GM12873 (cell line): ENCODE measurements around the gene MRTFB.

Source experiments
- CTCF ChIP-seq: IDR thresholded peaks from 2 replicates; pipeline ENCODE4 v1.5.1; 2012; ENCODE audit warnings: low read depth, mild to moderate bottlenecking, moderate library complexity, low read length, control low read depth; ENCODE audit not compliant: insufficient read depth; ENCODE audit errors: missing control alignments

Gene MRTFB

GRCh38 chr16:14244196-14245010 lies 173.3 kb downstream of the MRTFB start:
- TF ChIP-seq CTCF = no peak

GRCh38 chr16:14248791-14249190 lies 177.7 kb downstream of the MRTFB start:
- TF ChIP-seq CTCF = no peak

GRCh38 chr16:14249291-14250032 lies 178.3 kb downstream of the MRTFB start:
- peak; percentile 83 for TF ChIP-seq CTCF

- no peak for TF ChIP-seq CTCF
Measured at GRCh38 chr16:14251419-14251818, 180.3 kb downstream of the MRTFB start.

- no peak for TF ChIP-seq CTCF
Measured at GRCh38 chr16:14252860-14253259, 181.7 kb downstream of the MRTFB start.

DNA sequence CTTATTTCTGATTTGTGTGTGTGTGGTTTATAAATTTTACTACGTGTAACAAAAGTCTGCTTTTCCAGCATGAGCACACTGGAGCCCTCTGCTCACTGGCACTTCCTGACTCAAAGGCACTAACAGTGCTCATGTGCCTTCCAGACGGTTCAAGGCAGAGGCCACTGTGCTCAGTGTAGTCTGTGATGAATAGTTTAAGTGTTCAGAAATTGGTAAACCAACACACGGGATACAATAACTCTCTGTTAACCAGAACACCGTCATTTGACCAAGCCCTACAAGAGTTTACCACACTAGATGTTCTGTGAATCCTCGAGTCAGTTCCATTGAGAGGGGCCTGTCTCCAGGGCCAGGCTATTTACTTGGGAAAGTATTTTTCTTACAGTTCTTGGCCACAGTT lies 191.9 kb downstream of the MRTFB start:
- TF ChIP-seq CTCF = no peak

DNA sequence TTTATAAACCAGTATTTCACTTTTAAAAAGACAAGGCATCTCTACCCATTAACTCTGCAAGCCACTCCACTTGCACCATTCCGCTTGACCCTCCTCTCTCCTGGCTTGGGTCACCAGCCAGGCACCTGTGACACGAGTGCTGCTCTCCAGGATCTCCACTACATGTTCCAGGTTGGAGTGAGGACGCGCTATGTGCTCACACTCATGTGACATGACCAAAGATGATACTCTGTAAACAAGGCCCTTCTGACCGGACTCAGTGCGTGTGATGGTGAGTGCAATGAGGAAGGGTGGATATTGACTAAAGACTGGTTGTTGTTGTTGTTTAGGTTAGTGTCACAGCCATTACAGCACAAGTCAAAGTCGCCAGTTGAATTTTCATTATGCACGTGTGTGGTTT lies 192.7 kb downstream of the MRTFB start:
- no peak for TF ChIP-seq CTCF
